HG02588 (cell line): ENCODE results near the gene CD164.
"Not testable (repeated sequence)": the region's sequence is repeated elsewhere in the genome, so short reads cannot be mapped to it uniquely, and the experiment has no call there.

Source experiments
- ATAC-seq: cut with Tn5 transposase; IDR thresholded peaks from one replicate; pipeline ENCODE4 v1.9.1; 2021; ENCODE audit warnings: mild to moderate bottlenecking, moderate library complexity; ENCODE audit not compliant: unreplicated experiment

CD164 gene

GRCh38 chr6:109344226-109344625, 38.0 kb downstream of the CD164 start:
- ATAC-seq = no peak

- ATAC-seq = no peak
These were observed 38.7 kb downstream of the CD164 start for GRCh38 chr6:109343518-109343917.

GRCh38 chr6:109342911-109343310, 39.4 kb downstream of the CD164 start:
- ATAC-seq = no peak

GRCh38 chr6:109342506-109342905, 39.8 kb downstream of the CD164 start:
- ATAC-seq = no peak

GRCh38 chr6:109340811-109341210, 41.5 kb downstream of the CD164 start:
- ATAC-seq = no peak

GRCh38 chr6:109339906-109340678, 42.2 kb downstream of the CD164 start:
- no peak for ATAC-seq

- ATAC-seq = no peak
These were observed 45.9 kb downstream of the CD164 start for GRCh38 chr6:109336221-109336961.

- ATAC-seq = not testable (repeated sequence)
These were observed 48.4 kb downstream of the CD164 start for GRCh38 chr6:109333870-109334269.

GRCh38 chr6:109332748-109333147, 49.5 kb downstream of the CD164 start:
- no peak for ATAC-seq

GRCh38 chr6:109331081-109331480, 51.2 kb downstream of the CD164 start:
- ATAC-seq = no peak

GRCh38 chr6:109330263-109330662, 52.0 kb downstream of the CD164 start:
- no peak for ATAC-seq

- no peak for ATAC-seq
These were observed 53.6 kb downstream of the CD164 start for GRCh38 chr6:109328629-109329028.

- no peak for ATAC-seq
These were observed 54.3 kb downstream of the CD164 start for GRCh38 chr6:109327959-109328358.

GRCh38 chr6:109327491-109327890, 54.8 kb downstream of the CD164 start:
- no peak for ATAC-seq

- no peak for ATAC-seq
These were observed 55.9 kb downstream of the CD164 start for GRCh38 chr6:109326351-109326750.

- no peak for ATAC-seq
These were observed 56.9 kb downstream of the CD164 start for GRCh38 chr6:109325400-109325801.

- no peak for ATAC-seq
These were observed 59.0 kb downstream of the CD164 start for GRCh38 chr6:109323241-109323640.

GRCh38 chr6:109322825-109323224, 59.4 kb downstream of the CD164 start:
- ATAC-seq = no peak

- no peak for ATAC-seq
These were observed 60.5 kb downstream of the CD164 start for GRCh38 chr6:109321752-109322151.

- no peak for ATAC-seq
These were observed 62.2 kb downstream of the CD164 start for GRCh38 chr6:109320072-109320471.

- ATAC-seq = no peak
These were observed 63.9 kb downstream of the CD164 start for GRCh38 chr6:109318328-109318876.

- ATAC-seq = no peak
These were observed 65.4 kb downstream of the CD164 start for GRCh38 chr6:109316909-109317308.
